Measurements from ENCODE around the gene ABCC11.
"Not testable (repeated sequence)": the region's sequence is repeated elsewhere in the genome, so short reads cannot be mapped to it uniquely, and the experiment has no call there.

ABCC11 gene

GRCh38 chr16:48201515-48202201 is 45.7 kb downstream of the ABCC11 start:
- no peak for DNase-seq (ENCODE audit: low spot score)

GRCh38 chr16:48197294-48197693 is 50.0 kb downstream of the ABCC11 start:
- no peak for DNase-seq (ENCODE audit: low spot score)

GRCh38 chr16:48194828-48195556 is 52.3 kb downstream of the ABCC11 start:
- no peak for DNase-seq (ENCODE audit: low spot score)

GRCh38 chr16:48193846-48194245 is 53.5 kb downstream of the ABCC11 start:
- DNase-seq (ENCODE audit: low spot score): no peak

DNA sequence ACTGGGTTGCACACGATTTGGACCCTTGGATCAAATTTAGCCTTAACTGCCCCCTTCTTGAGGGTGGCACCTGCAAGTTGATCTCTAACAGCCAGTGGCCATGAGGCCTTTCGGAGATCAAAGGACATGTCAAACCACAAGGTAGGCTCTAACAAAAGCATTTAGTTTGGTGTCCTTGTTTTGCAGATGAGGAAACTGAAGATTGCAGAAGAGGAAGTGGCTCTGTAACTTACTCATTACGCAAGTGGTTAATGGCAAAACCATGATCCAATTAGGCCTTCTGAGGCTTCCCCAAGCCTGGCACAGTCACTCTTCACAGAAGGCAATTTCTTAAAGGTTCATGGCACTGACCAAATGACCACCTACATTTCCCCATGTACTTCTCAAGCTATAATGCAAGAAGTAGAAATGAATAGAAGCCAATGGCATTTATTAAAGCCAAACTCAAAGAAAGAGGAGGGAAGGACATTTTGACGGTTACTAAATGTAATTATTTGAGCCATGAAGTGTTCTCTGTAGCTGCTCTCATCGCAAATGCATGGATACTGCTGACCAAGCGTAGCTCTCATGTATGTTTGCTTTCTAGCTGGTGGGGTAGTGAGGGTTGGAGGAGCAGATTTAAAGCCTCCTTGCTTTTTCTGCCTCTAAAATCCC is 58.8 kb downstream of the ABCC11 start:
- no peak for DNase-seq (ENCODE audit: low spot score)

DNA sequence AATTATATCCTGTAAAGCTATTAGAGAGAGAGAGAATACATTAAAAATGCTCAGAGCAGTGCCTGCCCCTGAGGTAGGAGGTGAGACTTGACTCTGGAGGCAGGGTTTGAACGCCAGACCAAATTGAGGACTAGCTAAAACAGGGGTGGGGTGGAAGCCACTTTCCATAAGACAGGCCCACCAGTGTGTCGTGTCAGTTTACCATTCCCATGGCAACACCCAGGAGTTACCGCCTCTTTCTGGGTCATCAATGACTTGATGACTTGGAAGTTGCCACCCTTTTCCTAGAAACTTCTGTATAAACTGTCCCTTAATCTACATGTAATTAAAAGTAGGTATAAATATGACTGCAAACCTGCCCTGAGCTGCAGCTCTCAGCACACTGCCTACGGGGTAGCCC is 59.6 kb downstream of the ABCC11 start:
- DNase-seq (ENCODE audit: low spot score): no peak

- no peak for DNase-seq (ENCODE audit: low spot score)
Measured at GRCh38 chr16:48184681-48185080, 62.7 kb downstream of the ABCC11 start.

GRCh38 chr16:48182979-48183537 is 64.3 kb downstream of the ABCC11 start:
- DNase-seq (ENCODE audit: low spot score): no peak

GRCh38 chr16:48181746-48182520 is 65.4 kb downstream of the ABCC11 start:
- not testable (repeated sequence) for DNase-seq (ENCODE audit: low spot score)

GRCh38 chr16:48180868-48181480 is 66.4 kb downstream of the ABCC11 start:
- DNase-seq (ENCODE audit: low spot score): no peak

DNA sequence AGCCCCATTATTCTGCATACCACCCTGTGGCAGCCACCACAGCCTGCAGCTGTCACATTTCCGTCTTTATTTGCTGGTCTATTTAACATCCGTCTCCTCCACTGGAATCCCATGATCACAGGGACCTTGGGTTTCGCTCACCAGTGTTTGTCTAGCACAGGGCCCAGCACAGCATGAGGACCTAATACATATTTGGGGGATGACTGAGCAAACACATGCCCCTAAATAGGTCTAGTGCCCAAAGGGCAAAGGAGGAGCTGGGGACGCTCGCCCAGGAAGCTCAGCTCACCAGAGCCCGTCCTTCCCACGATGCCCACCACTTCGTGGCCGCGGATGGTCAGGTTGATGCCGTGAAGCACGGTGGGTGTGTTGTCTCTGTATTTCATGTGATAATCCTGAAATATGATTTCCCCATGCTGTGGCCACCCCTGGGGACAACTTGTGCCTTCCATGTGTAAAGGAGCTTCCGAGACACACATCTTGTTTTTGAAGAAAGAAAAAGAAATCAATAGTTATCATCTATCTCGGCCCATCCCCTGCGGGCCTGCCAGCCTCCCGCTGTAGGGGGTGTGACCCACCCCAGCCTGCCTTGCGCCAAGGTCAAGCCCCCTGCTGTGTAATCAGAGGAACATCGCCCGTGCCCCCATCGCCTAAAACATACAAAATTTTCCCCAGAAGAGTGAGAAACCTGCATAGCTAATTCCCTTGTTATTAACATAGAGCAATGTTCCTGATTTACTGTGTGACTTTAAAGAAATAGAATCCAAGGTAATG is 70.5 kb downstream of the ABCC11 start:
- DNase-seq (ENCODE audit: low spot score): no peak

DNA sequence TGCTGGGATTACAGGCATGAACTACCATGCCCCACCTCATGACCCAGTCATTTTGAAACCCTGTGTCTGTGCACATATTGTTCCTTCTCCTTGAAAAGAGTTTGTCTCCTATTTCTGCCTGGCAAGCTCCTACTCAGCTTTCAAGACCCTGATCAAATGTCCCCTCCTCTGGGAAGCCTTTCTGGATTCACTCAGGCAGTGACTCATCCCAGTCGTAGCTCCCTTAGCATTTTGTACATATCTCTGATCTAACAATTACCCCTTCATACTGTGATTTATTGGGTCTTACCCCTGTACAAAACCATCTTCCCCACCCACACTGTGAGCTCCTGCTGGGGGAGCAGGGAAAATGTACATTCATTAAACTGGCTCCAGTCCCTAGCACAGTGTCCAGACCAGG is 73.5 kb downstream of the ABCC11 start:
- DNase-seq (ENCODE audit: low spot score): no peak

- DNase-seq (ENCODE audit: low spot score): no peak
Measured at GRCh38 chr16:48172682-48173081, 74.7 kb downstream of the ABCC11 start.

DNA sequence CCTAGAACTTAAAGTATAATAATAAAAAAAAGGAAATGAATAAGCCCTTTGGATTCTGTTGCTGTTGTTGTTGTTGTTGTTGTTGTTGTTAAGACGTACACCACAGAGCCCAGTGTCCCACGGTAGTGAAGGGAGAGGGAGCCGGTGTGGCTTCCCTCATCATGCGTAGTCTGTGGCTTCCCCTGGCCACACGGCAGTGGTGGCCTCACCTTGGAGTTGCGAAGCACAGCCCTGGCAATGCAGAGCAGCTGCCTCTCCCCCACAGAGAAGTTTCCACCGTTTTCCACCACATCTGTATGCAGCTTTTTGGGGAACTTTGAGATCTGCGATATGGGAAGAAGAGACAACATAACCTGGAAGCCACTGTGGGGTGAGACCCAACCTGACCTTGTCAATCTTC is 77.4 kb downstream of the ABCC11 start:
- DNase-seq (ENCODE audit: low spot score): no peak

GRCh38 chr16:48168075-48168474 is 79.3 kb downstream of the ABCC11 start:
- no peak for DNase-seq (ENCODE audit: low spot score)

DNA sequence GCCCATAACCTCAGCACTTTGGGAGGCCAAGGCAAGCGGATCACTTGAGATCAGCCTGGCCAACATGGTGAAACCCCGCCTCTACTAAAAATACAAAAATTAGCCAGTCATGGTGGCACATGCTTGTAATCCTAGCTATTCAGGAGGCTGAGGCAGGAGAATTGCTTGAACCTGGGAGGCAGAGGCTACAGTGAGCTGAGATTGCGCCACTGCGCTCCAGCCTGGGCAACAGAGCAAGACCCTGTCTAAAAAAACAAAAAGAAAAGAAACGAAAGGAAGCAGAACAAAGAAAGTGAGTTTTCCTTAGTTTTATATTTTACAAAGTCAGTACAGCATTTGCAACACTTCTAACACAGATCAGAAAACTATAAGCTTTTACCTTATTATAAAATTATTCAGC is 80.7 kb downstream of the ABCC11 start:
- DNase-seq (ENCODE audit: low spot score): not testable (repeated sequence)

DNA sequence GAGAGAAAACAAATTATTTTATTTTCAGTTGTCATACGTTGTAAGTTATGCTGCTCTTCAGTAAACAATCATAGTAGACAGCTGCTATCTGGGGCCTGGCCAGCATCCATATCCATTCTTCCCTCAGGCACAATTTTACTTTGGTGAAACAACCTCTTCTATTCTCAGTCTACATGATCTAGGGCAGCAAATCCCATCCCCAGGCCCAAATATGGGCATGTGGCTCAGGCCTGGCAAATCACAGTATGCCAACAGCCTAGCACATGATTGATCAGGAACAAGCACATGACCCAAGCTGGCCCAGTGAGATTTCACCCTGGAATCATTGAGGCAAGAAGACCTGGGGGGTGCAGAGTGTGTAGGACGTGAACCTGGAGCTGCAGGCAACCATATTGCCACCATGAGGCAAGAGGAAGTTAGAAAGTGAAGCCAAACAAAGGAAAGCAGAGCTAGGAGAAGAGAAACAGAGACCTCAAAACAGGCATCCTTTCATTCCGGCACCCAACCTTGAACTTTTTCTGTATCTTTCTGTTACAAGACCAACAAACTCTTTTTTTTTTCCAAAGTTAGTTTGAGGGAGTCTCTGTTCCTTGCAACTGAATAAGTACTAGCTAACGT is 81.3 kb downstream of the ABCC11 start:
- DNase-seq (ENCODE audit: low spot score): no peak

DNA sequence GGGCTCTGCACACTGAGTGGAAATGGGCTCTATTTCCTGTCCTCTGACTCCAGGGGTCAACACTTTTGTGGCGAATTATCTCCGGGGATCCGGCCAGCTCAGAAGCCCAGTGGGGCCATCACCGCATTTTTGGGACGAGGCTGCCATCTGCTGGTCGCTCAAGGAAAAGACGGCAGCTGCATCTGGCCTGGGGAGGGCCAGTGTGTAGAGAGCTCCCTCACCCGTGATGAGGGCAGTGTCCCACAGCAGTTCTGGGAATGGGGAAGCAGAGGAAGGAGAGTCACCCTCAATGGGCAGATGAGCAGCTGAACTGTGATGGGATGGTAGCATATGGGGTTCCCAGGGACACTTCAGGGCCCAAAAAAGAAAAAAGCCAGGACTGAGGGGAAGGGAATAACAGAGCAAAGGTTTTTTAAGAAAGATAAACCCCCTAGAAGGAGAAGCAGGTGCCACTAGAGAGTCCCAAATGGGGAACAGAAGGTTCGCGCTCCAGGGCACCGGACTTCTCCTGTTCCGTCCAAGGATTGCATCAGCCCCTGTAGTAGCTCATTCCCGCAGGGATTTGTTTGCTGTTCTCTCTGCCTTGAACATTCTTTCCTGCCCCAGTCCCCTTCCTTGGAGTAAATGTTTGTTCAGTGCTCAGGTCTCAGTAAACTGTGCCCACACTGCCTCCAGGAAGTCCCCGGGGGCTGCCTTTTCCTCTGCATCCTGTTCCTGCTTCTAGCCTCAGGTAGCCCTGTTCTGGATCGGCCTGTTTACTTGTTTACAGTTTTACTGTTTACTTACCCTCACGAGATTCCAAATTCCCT is 82.2 kb downstream of the ABCC11 start:
- DNase-seq (ENCODE audit: low spot score): peak; percentile 93

DNA sequence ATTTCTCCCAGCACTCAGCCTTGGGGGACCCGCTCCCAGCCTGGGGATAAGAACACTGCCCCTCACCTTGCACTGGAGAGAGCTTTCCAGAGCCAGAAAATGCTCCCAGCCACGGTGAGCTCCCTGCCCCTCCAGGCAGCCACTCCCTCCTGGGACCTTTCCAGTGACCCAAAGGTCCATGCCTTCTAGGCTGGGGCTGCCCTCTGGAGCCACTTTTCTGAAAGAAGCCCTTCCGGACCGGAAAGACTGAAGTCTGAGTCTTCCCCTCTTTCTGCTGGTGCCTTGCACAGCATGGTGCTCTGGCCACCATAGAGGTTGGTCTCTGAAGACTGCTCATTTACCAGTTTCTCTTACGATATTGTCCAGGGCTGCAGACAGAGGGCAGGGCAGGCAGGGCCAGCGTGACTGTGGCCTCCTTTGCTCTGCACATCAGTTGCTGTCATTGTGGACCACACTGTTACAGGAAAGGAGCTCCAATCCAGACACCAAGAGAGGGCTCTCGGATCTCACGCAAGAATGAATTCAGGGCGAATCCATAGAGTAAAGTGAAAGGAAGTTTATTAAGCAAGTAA is 84.4 kb downstream of the ABCC11 start:
- no peak for DNase-seq (ENCODE audit: low spot score)

All from GM03348 (cell line).